ENCODE data around the gene SCAPER.
"Not testable (repeated sequence)": the region's sequence is repeated elsewhere in the genome, so short reads cannot be mapped to it uniquely, and the experiment has no call there.

The SCAPER gene

GRCh38 chr15:76887280-76888141, 17.6 kb downstream of the SCAPER start:
- not testable (repeated sequence) for H3K27me3 ChIP-seq (ENCODE audit: low read depth, low read length); H3K9ac ChIP-seq (ENCODE audit: low read length); H3K9me3 ChIP-seq (ENCODE audit: insufficient read depth, low read length); H3K79me2 ChIP-seq (ENCODE audit: low read length); H3K27ac ChIP-seq (ENCODE audit: low read length); H3K4me1 ChIP-seq (ENCODE audit: low read length); H4K20me1 ChIP-seq (ENCODE audit: insufficient read depth, low read length); H3K4me2 ChIP-seq (ENCODE audit: low read length); H3K36me3 ChIP-seq (replicated peaks; ENCODE audit: low read depth, low read length); H3K4me3 ChIP-seq (ENCODE audit: low read length); H2AFZ ChIP-seq (ENCODE audit: low read depth, low read length)

DNA sequence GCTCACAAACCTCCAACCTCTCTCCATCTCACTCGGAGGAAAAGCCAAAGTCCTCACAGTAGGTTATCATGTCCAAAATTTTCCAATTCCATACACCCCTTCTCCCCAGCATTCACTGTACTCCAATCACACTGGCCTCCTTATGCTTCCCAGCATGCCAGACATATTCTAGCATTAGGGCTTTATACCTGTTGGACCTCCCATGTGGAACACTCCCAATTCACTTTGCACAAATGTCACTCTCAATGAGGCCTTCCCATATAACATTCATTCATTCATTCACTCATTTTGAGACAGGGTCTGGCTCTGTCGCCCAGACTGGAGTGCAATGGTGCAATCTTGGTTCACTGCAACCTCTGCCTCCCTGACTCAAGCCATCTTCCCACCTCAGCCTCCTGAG, 19.9 kb downstream of the SCAPER start:
- H3K4me1 ChIP-seq (ENCODE audit: low read length): no peaks in the 10 kb centered on the region
- H3K4me2 ChIP-seq (ENCODE audit: low read length): no peak overlapping the region
- no peak overlapping the region for H3K9ac ChIP-seq (ENCODE audit: low read length)
- no peak for TF ChIP-seq CTCF (IDR thresholded peaks at IDR 0.05; ENCODE audit: low read depth, low read length)
- TF ChIP-seq EZH2phosphoT487 (IDR thresholded peaks at IDR 0.05; ENCODE audit: low read depth): no peak
- H3K79me2 ChIP-seq (ENCODE audit: low read length): no peaks in the 10 kb centered on the region
- H2AFZ ChIP-seq (ENCODE audit: low read depth, low read length): no peak overlapping the region
- no peaks in the 10 kb centered on the region for H3K27me3 ChIP-seq (ENCODE audit: low read depth, low read length)
- H3K36me3 ChIP-seq (replicated peaks; ENCODE audit: low read depth, low read length): no peaks in the 10 kb centered on the region
- H3K9me3 ChIP-seq (ENCODE audit: insufficient read depth, low read length): no peaks in the 10 kb centered on the region
- no peaks in the 10 kb centered on the region; the same call in 1 of the 2 replicates for H4K20me1 ChIP-seq (ENCODE audit: insufficient read depth, low read length)
- no peak overlapping the region for H3K27ac ChIP-seq (ENCODE audit: low read length)
- H3K4me3 ChIP-seq (ENCODE audit: low read length): no peak overlapping the region

GRCh38 chr15:76875911-76876310, 29.2 kb downstream of the SCAPER start:
- Histone ChIP-seq H3K79me2 (ENCODE audit: low read length) (no peaks in the 10 kb centered on the region), H2AFZ (ENCODE audit: low read depth, low read length) (no peak overlapping the region), H3K27ac (ENCODE audit: low read length) (no peak overlapping the region), H3K4me1 (ENCODE audit: low read length) (peaks cover 3% of the 10 kb centered on the region; the same call in 1 of the 2 replicates), H3K9me3 (ENCODE audit: insufficient read depth, low read length) (no peaks in the 10 kb centered on the region), H3K36me3 (replicated peaks; ENCODE audit: low read depth, low read length) (no peaks in the 10 kb centered on the region), H3K9ac (ENCODE audit: low read length) (no peak overlapping the region), H3K27me3 (ENCODE audit: low read depth, low read length) (no peaks in the 10 kb centered on the region), H3K4me2 (ENCODE audit: low read length) (no peak overlapping the region), H4K20me1 (ENCODE audit: insufficient read depth, low read length) (no peaks in the 10 kb centered on the region), H3K4me3 (ENCODE audit: low read length) (no peak overlapping the region)
- TF ChIP-seq EZH2phosphoT487 (IDR thresholded peaks at IDR 0.05; ENCODE audit: low read depth) (no peak), CTCF (IDR thresholded peaks at IDR 0.05; ENCODE audit: low read depth, low read length) (no peak)

DNA sequence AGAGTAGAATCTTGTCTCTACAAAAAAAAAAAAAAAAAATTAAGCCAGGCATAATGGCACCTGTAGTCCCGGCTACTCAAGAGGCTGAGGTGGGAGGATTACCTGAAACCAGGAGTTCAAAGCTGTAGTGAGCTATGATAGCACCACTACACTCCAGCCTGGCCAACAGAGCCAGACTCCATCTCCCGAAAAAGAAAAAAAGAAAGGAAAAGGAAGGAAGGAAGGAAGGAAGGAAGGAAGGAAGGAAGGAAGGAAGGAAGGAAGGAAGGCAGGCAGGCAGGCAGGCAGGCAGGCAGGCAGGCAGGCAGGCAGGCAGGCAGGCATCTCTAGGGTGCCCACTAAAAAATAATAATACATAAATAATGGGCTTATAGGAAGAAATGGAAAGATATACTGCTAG, 32.1 kb downstream of the SCAPER start:
- H4K20me1 ChIP-seq (ENCODE audit: insufficient read depth, low read length); H3K27me3 ChIP-seq (ENCODE audit: low read depth, low read length); H3K4me1 ChIP-seq (ENCODE audit: low read length); H3K4me3 ChIP-seq (ENCODE audit: low read length); H3K79me2 ChIP-seq (ENCODE audit: low read length); H3K4me2 ChIP-seq (ENCODE audit: low read length); H2AFZ ChIP-seq (ENCODE audit: low read depth, low read length); H3K36me3 ChIP-seq (replicated peaks; ENCODE audit: low read depth, low read length); H3K27ac ChIP-seq (ENCODE audit: low read length); H3K9me3 ChIP-seq (ENCODE audit: insufficient read depth, low read length); H3K9ac ChIP-seq (ENCODE audit: low read length): not testable (repeated sequence)

DNA sequence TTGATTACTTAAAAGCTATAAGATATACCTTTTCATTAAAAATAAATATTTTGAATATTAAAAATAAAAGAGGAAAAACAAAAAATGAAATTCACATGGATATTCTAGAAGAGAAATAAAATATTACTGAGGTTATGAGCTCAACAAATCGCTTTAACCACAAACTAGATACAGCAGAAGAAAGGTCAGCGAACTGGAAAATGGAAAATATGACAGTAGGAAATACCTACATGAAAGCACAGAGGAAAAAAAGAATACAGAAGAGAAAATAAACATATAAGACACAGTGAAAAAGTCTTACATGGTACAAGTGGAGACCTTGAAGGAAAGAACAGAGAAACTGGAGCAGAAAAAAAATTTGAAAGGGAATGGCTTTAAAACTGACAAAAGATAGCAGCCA, 33.2 kb downstream of the SCAPER start:
- no peaks in the 10 kb centered on the region for H3K9me3 ChIP-seq (ENCODE audit: insufficient read depth, low read length)
- H3K27ac ChIP-seq (ENCODE audit: low read length): no peak overlapping the region
- no peaks in the 10 kb centered on the region for H3K4me1 ChIP-seq (ENCODE audit: low read length)
- H3K4me3 ChIP-seq (ENCODE audit: low read length): no peak overlapping the region
- no peaks in the 10 kb centered on the region for H3K36me3 ChIP-seq (replicated peaks; ENCODE audit: low read depth, low read length)
- H2AFZ ChIP-seq (ENCODE audit: low read depth, low read length): no peak overlapping the region
- TF ChIP-seq CTCF (IDR thresholded peaks at IDR 0.05; ENCODE audit: low read depth, low read length): no peak
- TF ChIP-seq EZH2phosphoT487 (IDR thresholded peaks at IDR 0.05; ENCODE audit: low read depth): no peak
- no peak overlapping the region for H3K9ac ChIP-seq (ENCODE audit: low read length)
- no peaks in the 10 kb centered on the region for H3K27me3 ChIP-seq (ENCODE audit: low read depth, low read length)
- H3K79me2 ChIP-seq (ENCODE audit: low read length): no peaks in the 10 kb centered on the region
- H3K4me2 ChIP-seq (ENCODE audit: low read length): no peak overlapping the region
- no peaks in the 10 kb centered on the region for H4K20me1 ChIP-seq (ENCODE audit: insufficient read depth, low read length)

Measured in OCI-LY3 (cell line).